Right lung (tissue), 10 donors: ENCODE measurements around the gene NAP1L1. TPM values are rescaled to one million over a fixed set of nuclear protein-coding genes. Genes with fewer than 3 reads are reported as not detected.
A peak's percentile ranks its signal among the peaks of the same experiment; 100 is the strongest.

Experiments used
- DNase-seq, 2 donors: peaks; one replicate each; pipeline ENCODE4 v3.0.0-alpha.2; 2013
- long read RNA-seq, 8 donors: transcript quantifications; one replicate each; lab custom pipeline, GENCODE V29; 2026
- polyA plus RNA-seq, 5 donors: library from polyadenylated mRNA; unstranded; fragments of 120-200 nt; gene quantifications; one replicate each; pipeline versions ENCODE4 v1.2.1 to v1.2.3, GENCODE V29; 2013; ENCODE audit warnings: inconsistent platforms in 1 of 5, low replicate concordance in 1 of 5; ENCODE audit not compliant: insufficient read length in 5 of 5, insufficient read depth in 1 of 5

The NAP1L1 gene
- 1,000 to 10,000 TPM in 2 of 5 donors, 100 to 1,000 TPM in 3; 780 to 1,133 (median 941) TPM for polyA plus RNA-seq
- long read RNA-seq, donor 1, full-length matches to known transcripts = 108 of 311 reads
- long read RNA-seq, donor 1, partial matches to known transcripts = 177 of 311 reads
- long read RNA-seq, donor 1, other reads (novel, unspliced or antisense) = 26 of 311 reads
- long read RNA-seq, donor 2, full-length matches to known transcripts = 69 of 122 reads
- long read RNA-seq, donor 2, partial matches to known transcripts = 34 of 122 reads
- long read RNA-seq, donor 2, other reads (novel, unspliced or antisense) = 19 of 122 reads
- long read RNA-seq, donor 3, full-length matches to known transcripts = 75 of 181 reads
- long read RNA-seq, donor 3, partial matches to known transcripts = 76 of 181 reads
- long read RNA-seq, donor 3, other reads (novel, unspliced or antisense) = 30 of 181 reads
- long read RNA-seq, donor 4, full-length matches to known transcripts = 51 of 224 reads
- long read RNA-seq, donor 4, partial matches to known transcripts = 164 of 224 reads
- long read RNA-seq, donor 4, other reads (novel, unspliced or antisense) = 9 of 224 reads
- long read RNA-seq, donor 5, full-length matches to known transcripts = 137 of 373 reads
- long read RNA-seq, donor 5, partial matches to known transcripts = 188 of 373 reads
- long read RNA-seq, donor 5, other reads (novel, unspliced or antisense) = 48 of 373 reads
- long read RNA-seq, donor 6, full-length matches to known transcripts = 114 of 250 reads
- long read RNA-seq, donor 6, partial matches to known transcripts = 98 of 250 reads
- long read RNA-seq, donor 6, other reads (novel, unspliced or antisense) = 38 of 250 reads
- long read RNA-seq, donor 7, full-length matches to known transcripts = 30 of 43 reads
- long read RNA-seq, donor 7, partial matches to known transcripts = 7 of 43 reads
- long read RNA-seq, donor 7, other reads (novel, unspliced or antisense) = 6 of 43 reads
- long read RNA-seq, donor 8, full-length matches to known transcripts = 33 of 92 reads
- long read RNA-seq, donor 8, partial matches to known transcripts = 54 of 92 reads
- long read RNA-seq, donor 8, other reads (novel, unspliced or antisense) = 5 of 92 reads

DNA sequence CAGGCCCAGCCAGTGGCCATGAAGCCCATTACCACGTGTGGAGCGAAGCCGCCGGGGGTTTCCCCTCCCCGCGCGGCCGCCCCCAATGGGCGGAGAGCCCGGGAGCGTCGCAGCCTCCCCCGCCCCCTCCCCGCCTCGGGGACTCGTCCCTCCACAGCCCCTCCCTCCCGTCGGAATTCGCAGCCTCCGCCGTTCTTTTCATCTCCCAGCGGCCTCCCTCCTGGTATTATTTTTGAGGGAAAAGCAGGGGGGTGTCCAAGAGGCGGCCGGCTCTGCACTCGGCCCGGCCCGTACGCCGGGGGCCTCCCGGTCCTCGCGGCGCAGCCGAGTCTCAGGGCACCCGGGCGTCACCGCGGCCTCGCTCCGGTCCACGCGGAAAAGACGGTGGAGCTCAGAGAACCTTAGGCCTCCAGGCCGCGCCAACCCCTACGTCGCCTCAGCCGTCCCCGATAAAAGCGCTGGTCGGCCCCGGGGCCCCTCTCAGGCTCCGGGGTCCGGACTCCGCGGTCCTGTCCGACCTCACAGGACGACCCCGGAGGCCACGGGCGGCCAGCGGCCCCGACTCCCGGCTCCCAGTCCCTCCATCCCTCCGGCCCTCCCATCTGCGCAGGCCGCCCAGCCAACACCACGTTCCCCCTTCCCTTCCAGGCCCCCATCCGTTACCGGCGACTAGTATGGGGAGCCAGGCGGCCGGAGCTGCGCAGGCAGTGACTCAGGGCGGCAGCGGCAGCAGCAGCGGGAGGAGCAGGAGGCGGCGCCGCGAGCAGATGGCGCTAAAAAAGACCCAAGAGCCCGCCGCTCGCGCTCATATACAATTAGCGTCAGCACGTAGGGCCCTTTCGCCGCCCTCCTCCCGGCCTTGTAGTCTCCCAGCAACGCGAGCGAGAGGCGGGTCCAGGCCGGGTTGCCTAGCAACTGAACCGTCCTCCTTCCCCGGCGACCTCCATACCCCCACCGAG, at the start of gene NAP1L1:
Gene NAP1L1 (minus strand): TSS at position 782 of the 959 bp plus-strand sequence. CDS start 10,466 bp downstream, outside the sequence.
- peak; percentile 97 for DNase-seq

DNA sequence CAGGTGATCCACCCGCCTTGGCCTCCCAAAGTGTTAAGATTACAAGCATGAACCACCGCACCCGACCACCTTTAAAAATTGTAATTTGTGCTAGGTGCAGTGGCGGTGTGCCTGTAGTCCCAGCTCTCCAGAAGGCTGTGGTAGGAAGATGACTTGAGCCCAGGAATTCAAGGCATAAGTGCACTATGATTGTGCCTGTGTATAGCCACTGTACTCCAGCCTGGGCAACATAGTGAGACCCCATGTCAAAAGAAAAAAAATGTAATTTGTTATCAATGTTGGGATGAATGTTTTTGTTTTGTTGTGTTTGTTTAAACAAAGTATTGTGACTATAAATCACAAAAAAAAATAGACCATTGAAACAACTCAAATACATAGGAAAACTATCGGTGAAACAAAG, 43.1 kb upstream of the NAP1L1 start:
- DNase-seq = no peak

DNA sequence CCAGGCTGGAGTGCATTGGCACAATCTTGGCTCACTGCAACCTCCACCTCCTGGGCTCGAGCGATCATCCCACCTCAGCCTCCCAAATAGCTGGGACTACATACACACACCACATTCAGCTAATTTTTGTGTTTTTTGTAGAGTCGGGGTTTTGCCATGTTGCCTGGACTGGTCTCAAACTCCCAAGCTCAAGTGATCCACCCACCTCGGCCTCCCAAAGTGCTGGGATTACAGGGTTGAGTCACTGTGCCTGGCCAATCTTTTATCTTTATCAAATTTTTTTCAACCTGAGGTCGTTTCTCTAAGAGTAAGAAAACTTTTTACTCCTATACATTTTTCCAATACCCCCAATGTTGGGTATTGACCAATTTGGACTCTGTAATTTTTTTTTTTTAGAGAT, 40.0 kb upstream of the NAP1L1 start:
- DNase-seq = no peak

DNA sequence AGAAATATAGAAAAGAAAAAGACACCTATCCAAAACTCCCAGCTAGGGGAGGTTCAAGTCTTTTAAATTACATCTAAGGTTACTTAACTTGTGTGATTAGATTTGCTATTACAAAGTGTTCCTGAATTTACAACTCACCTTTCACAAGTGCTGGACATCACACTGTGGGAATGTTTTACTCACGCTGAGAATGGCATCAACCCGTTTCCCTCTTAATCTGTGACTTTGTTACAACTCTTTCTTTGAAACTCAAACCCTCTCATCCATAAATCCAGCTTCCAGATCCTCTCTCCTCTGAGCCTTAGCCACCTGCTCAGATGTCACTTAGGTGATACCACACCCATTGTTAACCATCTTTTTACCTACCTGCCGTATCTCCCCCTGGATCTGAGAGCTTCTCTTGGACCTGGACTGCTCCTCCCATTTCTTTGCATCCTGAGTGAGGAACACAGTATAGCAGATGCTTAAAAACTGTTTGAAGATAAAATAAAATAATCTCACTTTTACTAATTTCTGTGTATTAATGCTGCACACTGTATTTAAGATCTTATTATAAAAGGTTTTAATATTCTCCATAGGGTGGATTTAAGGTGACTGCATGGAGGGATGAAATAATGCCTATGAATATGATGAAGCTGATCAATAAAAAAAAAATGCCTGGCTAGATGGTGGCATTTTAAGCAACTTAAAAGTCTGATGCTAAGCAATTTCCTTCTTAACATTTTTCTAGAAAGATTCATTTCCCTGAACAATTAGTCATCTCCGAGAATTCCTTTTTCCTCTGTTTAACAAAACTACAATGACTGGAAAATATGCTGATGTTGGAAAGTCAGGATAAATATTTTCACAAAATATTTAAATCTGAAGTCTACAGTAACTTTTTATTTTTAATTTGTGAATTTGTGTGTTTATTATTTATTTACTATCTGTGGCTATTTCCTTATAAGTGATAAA, 39.1 kb upstream of the NAP1L1 start:
- DNase-seq = no peak

DNA sequence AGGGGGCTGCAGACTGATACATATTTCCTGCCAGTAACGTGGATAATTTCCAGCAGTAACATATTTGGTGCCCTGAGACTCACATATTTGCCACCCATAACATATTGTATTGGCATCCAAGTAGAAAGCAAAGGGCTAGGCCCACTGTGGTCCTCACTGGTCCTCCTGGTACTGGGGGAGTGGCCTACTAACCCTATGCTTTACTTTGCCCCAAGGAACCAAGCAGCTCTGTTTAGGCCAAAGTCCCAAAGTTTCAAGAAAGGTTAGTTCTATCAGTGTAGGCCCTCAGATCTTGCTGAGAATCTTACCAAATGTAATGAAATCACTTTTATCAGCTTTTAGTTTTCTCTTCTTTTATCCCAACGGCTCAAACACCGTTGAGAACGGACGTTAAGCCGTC, 35.4 kb upstream of the NAP1L1 start:
- DNase-seq = no peak

DNA sequence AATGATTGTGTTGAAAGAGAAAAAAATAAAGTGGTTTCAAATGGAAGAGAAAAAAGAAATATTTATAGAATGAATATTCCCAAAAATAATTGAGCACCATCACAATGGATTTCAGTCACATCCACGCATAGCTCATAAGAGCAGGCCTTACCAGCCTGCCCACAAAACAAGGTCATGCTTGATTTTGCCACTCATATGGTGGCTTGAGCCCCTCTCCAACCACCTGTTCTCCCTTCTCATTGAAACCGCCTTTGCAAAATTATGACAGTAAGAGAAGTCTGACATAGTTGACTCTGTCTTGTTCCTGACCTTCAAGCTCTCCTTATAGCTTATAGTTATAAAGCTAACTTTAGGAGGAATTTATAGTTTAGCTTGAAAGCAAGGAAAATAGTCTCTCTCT, 33.3 kb upstream of the NAP1L1 start:
- DNase-seq = no peak

GRCh38 chr12:76117067-76117691, 32.7 kb upstream of the NAP1L1 start:
- no peak for DNase-seq

GRCh38 chr12:76113800-76114757, 29.6 kb upstream of the NAP1L1 start:
- DNase-seq = no peak

GRCh38 chr12:76111209-76111749, 26.8 kb upstream of the NAP1L1 start:
- DNase-seq = no peak

DNA sequence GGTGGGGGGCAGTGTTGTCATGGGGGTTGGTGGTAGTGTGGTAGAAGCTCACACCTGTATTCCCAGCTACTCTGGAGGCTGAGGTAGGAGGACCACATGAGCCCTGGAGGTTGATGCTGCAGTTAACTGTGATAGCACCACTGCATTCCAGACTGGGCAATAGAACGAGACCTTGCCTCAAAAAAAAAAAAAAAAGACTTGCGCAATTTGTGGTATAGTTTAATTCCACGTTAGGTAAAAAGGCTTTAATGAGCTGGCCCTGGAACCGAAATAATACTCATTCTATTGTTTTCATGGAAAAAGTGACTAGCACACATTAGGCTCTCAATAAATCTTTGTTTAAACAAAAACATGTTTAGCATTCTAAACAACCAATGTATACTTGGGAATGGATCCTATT, 25.4 kb upstream of the NAP1L1 start:
- no peak for DNase-seq

DNA sequence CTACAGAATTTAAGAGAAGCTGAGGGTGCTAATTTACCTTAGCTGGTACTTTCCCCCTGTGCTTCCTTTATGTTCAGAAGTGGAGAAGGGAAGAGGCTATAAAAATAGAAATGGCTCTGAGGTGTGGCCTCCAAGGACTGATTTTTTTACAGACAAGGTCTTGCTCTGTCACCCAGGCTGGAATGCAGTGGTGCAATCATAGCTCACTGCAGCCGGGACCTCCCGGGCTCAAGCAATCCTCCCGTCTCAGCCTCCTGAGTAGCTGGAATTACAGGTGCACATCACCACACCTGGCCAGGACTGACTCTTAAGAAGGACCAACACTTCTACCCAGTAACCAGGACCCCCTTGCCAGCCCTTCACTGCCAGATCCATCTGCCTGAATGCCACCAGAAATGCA, 23.9 kb upstream of the NAP1L1 start:
- no peak for DNase-seq

GRCh38 chr12:76106631-76107030, 22.1 kb upstream of the NAP1L1 start:
- no peak for DNase-seq

DNA sequence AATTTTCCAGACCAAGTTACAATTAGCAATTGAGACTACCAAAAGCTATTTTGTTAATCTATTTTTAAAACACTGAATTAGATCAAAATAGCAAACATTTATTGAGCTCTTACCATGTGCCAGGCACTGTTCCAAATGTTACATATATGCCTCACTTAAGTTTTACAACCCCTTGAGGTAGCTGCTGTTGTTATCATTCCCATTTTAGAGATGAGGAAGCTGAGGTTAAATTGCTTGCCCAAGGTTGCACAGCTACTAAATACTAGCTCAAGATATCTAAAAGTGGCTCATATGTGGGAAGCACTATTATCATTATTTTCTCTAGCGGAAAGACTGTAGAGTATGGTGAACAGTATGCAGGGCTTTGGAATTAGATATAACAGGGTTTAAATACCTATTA, 19.5 kb upstream of the NAP1L1 start:
- DNase-seq = no peak

GRCh38 chr12:76101739-76102385, 17.4 kb upstream of the NAP1L1 start:
- no peak for DNase-seq

GRCh38 chr12:76096079-76096646, 11.7 kb upstream of the NAP1L1 start:
- peak in 1 of 2 donors; percentile 28 for DNase-seq

- DNase-seq = no peak
These were observed 10.3 kb upstream of the NAP1L1 start for GRCh38 chr12:76094754-76095153.

- DNase-seq = no peak
These were observed 6.8 kb upstream of the NAP1L1 start for GRCh38 chr12:76091246-76091754.
